Activated naive CD4-positive, alpha-beta T cell treated with anti-CD3 and anti-CD28 coated beads, Interleukin-2, amount 50 U/mL, for 72 hours (primary cell): ENCODE measurements around the gene APEH. TPM values are rescaled to one million over a fixed set of nuclear protein-coding genes. Genes with fewer than 3 reads are reported as not detected.

ENCODE experiments used
- ATAC-seq, 2 donors: fragments of 150-1000 bp; cut with Tn5 transposase; 2 replicates each; pipeline ENCODE4 v1.10.0; 2021; ENCODE audit warnings: mild to moderate bottlenecking in 2 of 2, moderate library complexity in 2 of 2
- DNase-seq, 2 donors: peaks; one replicate each; pipeline ENCODE4 v3.0.0; 2021 to 2022; ENCODE audit warnings: low spot score in 2 of 2
- H3K27ac Mint-ChIP-seq, 2 donors: one replicate each; pipeline ENCODE4 v1.8.0; 2022; ENCODE audit warnings: mild to moderate bottlenecking in 2 of 2, mixed read lengths in 2 of 2
- H3K36me3 Mint-ChIP-seq, 2 donors: one replicate each; pipeline ENCODE4 v1.8.0; 2022; ENCODE audit warnings: mixed read lengths in 2 of 2
- H3K9me3 Mint-ChIP-seq, 2 donors: one replicate each; pipeline ENCODE4 v1.8.0; 2022; ENCODE audit warnings: mixed read lengths in 2 of 2
- total RNA-seq, 2 donors: library from RNA; stranded (reverse); gene quantifications; one replicate each; pipeline ENCODE4 v1.2.3, GENCODE V29; 2022

APEH gene
- total RNA-seq: 100 to 1,000 TPM; 137 to 164 TPM

GRCh38 chr3:49673715-49674496, at the start of gene APEH:
APEH (plus strand) TSS chr3:49674351; CDS start chr3:49674402, 51 bp downstream.
- no peaks in the 10 kb centered on the region for H3K9me3 Mint-ChIP-seq
- DNase-seq (peak; percentile 99), ATAC-seq (peak; percentile 88 to 89)
- peak within 1 kb of the TSS; percentile 98 to 99 for H3K27ac Mint-ChIP-seq
- H3K36me3 Mint-ChIP-seq: peaks cover 0 to 16% of the 10 kb centered on the region in 2 donors

- no peaks in the 10 kb centered on the region for H3K36me3 Mint-ChIP-seq
- DNase-seq: no peak
- H3K9me3 Mint-ChIP-seq: no peaks in the 10 kb centered on the region
- ATAC-seq: no peak
- no peak overlapping the region for H3K27ac Mint-ChIP-seq
Measured at GRCh38 chr3:49625071-49625470, 49.1 kb upstream of the APEH start.

GRCh38 chr3:49626101-49626581, 48.0 kb upstream of the APEH start:
- no peak for DNase-seq
- peak; percentile 47 to 66 for ATAC-seq

DNA sequence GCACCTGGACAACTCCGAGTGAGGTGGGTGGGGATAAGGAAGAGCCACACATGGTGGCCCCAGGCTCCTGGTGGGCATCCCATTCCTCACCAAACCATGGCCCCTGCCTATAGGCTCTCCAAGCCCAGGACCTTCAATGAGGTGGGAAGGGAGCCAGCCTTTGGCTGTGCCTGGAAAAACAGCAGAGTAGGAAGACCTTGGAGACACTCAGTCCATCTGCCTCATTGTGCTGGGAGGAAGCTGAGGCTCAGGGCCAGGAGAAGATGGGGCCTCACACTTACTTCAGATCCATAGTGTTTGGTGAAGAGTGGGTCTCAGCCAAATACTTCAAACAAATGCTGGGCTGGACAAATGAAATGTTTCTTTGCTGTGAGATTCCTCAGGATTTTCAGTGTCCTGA, 47.4 kb upstream of the APEH start:
- peaks cover 0 to 4% of the 10 kb centered on the region in 2 donors for H3K9me3 Mint-ChIP-seq
- no peak overlapping the region for H3K27ac Mint-ChIP-seq
- no peaks in the 10 kb centered on the region for H3K36me3 Mint-ChIP-seq
- no peak for ATAC-seq
- no peak for DNase-seq

More at GRCh38 chr3:49626101-49626581, 48.0 kb upstream of the APEH start:
- H3K9me3 Mint-ChIP-seq: no peaks in the 10 kb centered on the region
- no peaks in the 10 kb centered on the region for H3K36me3 Mint-ChIP-seq
- no peak overlapping the region for H3K27ac Mint-ChIP-seq

DNA sequence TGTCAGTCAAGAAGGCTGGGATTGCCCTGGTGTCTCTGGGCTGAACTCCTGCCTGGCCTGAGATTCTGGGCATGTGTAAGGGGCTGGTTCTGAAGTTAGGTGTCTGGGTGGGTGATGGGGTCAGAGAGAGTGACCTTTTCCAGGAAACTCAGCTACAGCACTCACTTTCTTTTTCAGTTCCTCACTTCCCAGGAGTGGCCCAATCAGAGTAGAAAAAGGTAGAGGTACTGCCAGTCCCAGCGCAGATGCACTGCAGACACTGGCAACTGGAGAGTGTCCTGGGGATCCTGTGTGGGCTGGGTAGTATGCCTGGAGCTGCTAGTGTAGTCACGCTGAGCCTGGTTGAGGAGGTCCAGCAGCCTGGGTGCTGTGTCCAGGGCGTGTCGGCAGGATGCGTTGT, 46.5 kb upstream of the APEH start:
- no peak overlapping the region for H3K27ac Mint-ChIP-seq
- ATAC-seq: no peak
- peaks cover 0 to 7% of the 10 kb centered on the region in 2 donors for H3K9me3 Mint-ChIP-seq
- DNase-seq: no peak
- H3K36me3 Mint-ChIP-seq: no peaks in the 10 kb centered on the region

- H3K9me3 Mint-ChIP-seq: peaks cover 0 to 7% of the 10 kb centered on the region in 2 donors
- no peak for ATAC-seq
- H3K27ac Mint-ChIP-seq: no peak overlapping the region
- no peak for DNase-seq
- no peaks in the 10 kb centered on the region for H3K36me3 Mint-ChIP-seq
Measured at GRCh38 chr3:49628249-49628648, 45.9 kb upstream of the APEH start.

GRCh38 chr3:49629451-49629850, 44.7 kb upstream of the APEH start:
- Mint-ChIP-seq H3K36me3 (no peaks in the 10 kb centered on the region), H3K27ac (no peak overlapping the region), H3K9me3 (peaks cover 0 to 7% of the 10 kb centered on the region in 2 donors)
- DNase-seq (no peak), ATAC-seq (no peak)

GRCh38 chr3:49629866-49630265, 44.3 kb upstream of the APEH start:
- DNase-seq (no peak), ATAC-seq (no peak)
- Mint-ChIP-seq H3K36me3 (no peaks in the 10 kb centered on the region), H3K9me3 (peaks cover 0 to 7% of the 10 kb centered on the region in 2 donors), H3K27ac (no peak overlapping the region)

DNA sequence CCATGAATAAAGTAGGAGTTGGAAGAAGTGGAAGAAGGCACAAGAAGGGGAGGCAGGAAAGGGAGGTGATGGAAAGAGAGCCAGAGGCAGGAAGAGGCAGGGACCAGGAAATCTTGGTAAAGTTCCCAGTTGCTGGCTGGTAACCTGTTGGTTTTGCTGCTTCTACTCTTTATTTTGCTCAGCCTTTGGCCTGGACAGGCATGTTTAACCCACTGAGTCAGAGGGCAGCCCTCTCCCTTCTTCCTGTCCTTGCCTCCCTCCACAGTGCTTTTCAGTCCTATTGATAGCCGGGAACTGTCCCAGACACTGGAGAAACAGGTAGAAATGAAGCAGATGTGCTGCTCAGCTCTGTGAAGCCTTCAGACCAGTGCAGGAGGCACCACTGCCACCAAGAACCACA, 43.4 kb upstream of the APEH start:
- no peak overlapping the region for H3K27ac Mint-ChIP-seq
- ATAC-seq (no peak), DNase-seq (no peak)
- no peaks in the 10 kb centered on the region for H3K36me3 Mint-ChIP-seq
- H3K9me3 Mint-ChIP-seq: peaks cover 0 to 7% of the 10 kb centered on the region in 2 donors

DNA sequence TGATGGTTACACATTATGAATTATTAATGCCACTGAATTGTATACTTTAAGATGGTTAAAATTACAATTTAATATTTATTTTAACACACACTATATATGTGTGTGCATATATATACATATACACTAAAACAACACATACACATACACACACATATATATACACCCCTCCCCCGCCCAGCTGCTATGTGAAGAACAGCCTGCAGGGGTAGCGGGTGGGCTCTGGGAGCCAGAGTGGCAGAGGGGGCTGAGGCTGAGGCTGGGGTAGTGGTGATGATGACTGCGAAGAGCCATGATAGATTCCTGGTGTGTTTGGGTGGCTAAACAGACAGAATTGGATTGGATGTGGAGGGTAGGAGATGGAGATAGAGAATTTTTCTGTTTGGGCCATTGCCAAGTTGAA, 39.4 kb upstream of the APEH start:
- Mint-ChIP-seq H3K27ac (no peak overlapping the region), H3K9me3 (peaks cover 0 to 7% of the 10 kb centered on the region in 2 donors), H3K36me3 (no peaks in the 10 kb centered on the region)
- no peak for ATAC-seq
- DNase-seq: no peak

DNA sequence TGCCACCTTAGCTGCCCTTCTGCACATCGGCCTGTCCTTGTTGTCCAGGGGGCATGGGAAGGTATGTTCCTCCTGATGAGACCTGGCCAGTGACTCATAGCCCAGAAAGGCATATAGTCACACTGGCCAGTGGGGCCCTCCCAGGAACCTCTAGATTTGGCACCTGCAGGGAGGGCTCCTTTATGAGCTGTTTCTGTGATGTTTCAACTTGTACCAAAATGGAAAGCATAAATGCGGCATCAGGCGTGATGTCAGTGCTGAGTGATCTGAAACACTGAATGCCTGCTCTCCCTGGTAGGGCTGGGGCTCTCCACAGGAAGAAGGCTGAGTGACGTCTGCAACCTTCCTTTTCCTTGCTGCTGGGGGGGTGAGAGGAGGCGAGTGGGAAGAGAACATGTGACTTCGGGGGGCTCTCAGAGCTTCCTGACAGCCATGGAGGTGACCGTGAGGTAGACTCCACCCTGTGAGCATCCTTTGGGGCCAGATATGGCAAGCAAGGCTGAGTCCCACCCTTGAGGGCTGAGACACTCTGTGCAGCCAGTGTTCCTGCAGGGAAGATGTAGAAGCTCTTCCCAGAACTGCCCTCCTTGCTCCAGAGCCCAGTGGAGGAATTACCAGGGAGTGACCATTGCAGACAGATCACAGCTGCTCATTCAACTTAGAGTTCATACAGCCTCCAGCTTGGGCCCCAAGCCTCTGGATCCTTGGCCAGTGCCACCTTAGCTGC, 37.1 kb upstream of the APEH start:
- DNase-seq (no peak), ATAC-seq (peak; percentile 32 to 64)
- Mint-ChIP-seq H3K27ac (no peak overlapping the region), H3K36me3 (no peaks in the 10 kb centered on the region), H3K9me3 (peaks cover 0 to under 1% of the 10 kb centered on the region in 2 donors)

- Mint-ChIP-seq H3K36me3 (no peaks in the 10 kb centered on the region), H3K9me3 (no peaks in the 10 kb centered on the region), H3K27ac (no peak overlapping the region)
- no peak for ATAC-seq
- no peak for DNase-seq
Measured at GRCh38 chr3:49638445-49638844, 35.7 kb upstream of the APEH start.

DNA sequence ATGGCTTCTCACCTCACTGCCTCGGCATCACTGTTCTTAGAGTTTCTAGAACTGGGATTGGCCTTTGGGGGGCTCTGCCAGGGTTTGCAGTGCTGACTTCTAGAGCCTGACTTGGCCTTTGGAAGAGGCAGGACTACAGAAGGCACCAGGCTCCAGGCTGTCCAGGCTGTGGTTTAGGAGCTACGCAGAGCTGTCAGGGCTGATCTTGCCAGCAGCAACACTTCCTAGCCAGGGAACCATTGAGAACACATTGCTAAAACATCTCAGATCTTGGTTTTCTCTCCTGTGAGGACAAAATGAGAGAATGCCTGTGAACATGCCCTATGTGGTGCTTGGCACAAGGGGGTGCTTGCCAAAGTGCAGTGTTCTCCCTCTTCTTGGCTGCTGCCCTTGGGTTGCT, 34.6 kb upstream of the APEH start:
- DNase-seq (no peak), ATAC-seq (no peak)
- Mint-ChIP-seq H3K27ac (no peak overlapping the region), H3K9me3 (no peaks in the 10 kb centered on the region), H3K36me3 (no peaks in the 10 kb centered on the region)

- DNase-seq: no peak
- ATAC-seq: no peak
- Mint-ChIP-seq H3K9me3 (no peaks in the 10 kb centered on the region), H3K36me3 (no peaks in the 10 kb centered on the region), H3K27ac (no peak overlapping the region)
Measured at GRCh38 chr3:49641292-49641691, 32.9 kb upstream of the APEH start.

GRCh38 chr3:49641921-49642707, 32.0 kb upstream of the APEH start:
- Mint-ChIP-seq H3K27ac (no peak overlapping the region), H3K36me3 (no peaks in the 10 kb centered on the region), H3K9me3 (no peaks in the 10 kb centered on the region)
- DNase-seq (no peak), ATAC-seq (no peak)

DNA sequence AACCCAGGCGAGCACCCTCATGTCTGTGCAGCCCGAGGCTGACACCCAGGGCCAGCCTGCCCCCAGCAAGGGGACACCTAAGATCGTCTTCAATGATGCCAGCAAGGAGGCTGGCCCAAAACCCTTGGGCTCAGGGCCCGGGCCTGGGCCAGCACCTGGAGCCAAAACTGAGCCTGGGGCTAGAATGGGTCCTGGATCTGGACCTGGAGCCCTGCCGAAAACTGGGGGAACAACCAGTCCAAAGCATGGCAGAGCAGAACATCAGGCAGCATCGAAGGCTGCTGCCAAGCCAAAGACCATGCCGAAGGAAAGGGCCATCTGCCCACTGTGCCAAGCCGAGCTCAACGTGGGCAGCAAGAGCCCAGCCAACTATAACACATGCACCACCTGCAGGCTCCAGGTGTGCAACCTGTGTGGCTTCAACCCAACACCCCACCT, 31.4 kb upstream of the APEH start:
- no peak for ATAC-seq
- H3K27ac Mint-ChIP-seq: no peak overlapping the region
- no peaks in the 10 kb centered on the region for H3K36me3 Mint-ChIP-seq
- no peaks in the 10 kb centered on the region for H3K9me3 Mint-ChIP-seq
- DNase-seq: no peak

DNA sequence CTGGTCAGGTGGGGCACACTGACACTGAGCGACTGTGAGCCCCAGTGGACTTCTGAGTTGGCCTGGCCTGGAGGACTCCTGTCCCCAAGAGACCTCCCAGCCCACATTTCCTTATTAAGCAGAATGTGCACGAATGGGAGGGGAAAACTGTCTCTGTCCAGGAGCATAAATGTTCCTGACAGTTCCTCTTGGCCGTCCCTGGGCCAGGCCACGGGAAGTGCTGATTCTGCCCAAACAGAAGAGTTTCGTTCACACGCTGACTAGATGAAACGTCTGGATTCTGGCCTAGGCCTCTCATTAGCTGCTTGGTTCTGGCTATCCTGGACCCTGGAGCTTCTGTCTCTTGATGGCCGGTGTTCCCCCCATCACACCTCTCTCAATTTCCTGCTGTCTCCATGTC, 29.5 kb upstream of the APEH start:
- ATAC-seq: no peak
- Mint-ChIP-seq H3K9me3 (no peaks in the 10 kb centered on the region), H3K27ac (peak overlapping the region in 1 of 2 donors; percentile 16), H3K36me3 (no peaks in the 10 kb centered on the region)
- no peak for DNase-seq
